ENCODE data around the gene CLIC3. TPM values are rescaled to one million over a fixed set of nuclear protein-coding genes. Genes with fewer than 3 reads are reported as not detected.
A peak's percentile ranks its signal among the peaks of the same experiment; 100 is the strongest.
"Not testable (repeated sequence)": the region's sequence is repeated elsewhere in the genome, so short reads cannot be mapped to it uniquely, and the experiment has no call there.

Gene CLIC3, protein sequence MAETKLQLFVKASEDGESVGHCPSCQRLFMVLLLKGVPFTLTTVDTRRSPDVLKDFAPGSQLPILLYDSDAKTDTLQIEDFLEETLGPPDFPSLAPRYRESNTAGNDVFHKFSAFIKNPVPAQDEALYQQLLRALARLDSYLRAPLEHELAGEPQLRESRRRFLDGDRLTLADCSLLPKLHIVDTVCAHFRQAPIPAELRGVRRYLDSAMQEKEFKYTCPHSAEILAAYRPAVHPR
- 24.3 TPM for total RNA-seq (ENCODE audit: insufficient read depth, low replicate concordance)

DNA sequence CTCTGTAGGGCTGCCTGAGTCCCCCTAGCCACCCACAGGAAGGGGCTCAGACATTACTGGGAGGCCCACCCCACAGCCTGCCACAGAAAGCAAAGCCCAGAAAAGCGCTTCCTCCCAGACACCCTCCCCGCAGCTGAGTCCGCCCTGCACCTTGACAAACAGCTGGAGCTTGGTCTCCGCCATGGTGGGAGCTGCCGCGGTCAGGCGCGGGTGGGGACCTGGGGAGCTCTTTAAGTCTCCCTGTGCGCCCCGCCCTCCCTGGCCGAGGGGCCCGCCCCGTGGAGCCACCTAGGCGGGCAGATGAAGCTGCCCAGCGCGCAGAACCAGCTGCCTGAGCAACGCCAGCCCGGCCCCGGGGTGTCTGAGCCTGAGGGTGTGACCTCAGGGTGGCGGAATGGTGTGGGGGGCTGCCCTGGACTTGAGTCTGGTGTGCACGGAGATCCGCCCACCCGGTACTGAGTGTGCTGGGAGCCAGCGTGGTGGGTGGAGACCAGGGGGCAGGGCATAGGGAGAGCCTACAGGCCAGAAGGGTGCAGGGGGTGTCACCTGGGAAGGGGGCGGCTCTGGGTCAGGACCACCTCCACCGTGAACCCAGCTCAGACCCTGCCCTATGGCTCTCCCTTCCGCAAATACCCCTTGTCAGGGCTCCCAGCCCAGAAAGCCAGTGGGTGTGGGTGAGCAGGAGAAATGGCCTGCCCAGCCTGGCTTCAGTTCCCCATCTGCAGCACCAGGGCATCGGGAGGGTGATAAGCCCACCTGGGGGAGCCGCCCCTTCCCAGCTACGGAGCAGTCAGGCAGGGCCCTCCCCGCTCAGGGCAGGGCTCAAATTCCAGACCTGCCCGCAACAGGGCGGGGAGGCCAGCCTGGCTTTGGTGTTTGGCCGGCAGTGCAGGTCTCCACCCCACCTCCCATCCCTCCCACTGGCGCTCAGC lies at the start of gene CLIC3:
TSS of gene CLIC3 (minus strand) at position 208 of the 932 bp plus-strand sequence. CDS start at position 183, 25 bp downstream.
- DNase-seq (ENCODE audit: low spot score) = peak; percentile 71

DNA sequence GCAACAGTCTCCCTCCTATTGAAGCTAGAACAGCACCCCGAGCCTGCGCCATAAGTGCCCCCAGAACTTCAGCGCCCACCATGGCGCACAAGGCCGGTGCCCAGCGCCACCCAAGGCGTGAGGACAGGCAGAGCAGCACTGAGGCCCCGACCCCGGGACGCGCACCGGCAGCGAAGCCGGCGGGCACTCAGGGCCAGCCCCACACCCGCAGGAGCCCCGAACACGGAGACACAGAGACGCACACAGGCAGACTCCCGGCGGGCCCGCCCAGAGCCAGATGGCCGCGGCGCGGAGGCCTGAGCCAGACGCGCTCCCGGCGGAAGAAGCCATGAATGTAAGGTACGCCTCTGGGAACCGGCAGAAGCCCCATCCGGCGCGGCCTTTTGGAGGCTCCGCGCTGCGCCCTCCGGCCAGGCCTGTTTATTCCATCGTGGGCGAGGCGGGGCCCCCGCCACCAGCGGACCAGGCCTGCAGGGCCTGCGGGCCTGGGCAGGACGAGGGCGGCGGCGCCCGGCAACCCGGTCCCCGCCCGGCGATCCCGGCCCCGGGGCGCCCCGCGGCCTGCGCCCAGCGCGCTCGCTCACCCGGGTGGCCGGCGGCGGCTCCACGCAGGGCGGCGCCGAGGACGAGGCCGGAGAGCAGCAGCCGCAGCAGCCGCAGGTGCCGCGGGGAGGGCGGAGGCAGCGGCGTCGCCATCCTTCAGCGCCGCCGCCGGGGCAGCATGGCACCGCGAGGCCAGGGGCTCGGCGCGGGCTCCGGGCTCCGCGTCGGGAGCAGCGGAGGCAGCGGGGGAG lies 49.1 kb upstream of the CLIC3 start:
- no peak for DNase-seq (ENCODE audit: low spot score)

DNA sequence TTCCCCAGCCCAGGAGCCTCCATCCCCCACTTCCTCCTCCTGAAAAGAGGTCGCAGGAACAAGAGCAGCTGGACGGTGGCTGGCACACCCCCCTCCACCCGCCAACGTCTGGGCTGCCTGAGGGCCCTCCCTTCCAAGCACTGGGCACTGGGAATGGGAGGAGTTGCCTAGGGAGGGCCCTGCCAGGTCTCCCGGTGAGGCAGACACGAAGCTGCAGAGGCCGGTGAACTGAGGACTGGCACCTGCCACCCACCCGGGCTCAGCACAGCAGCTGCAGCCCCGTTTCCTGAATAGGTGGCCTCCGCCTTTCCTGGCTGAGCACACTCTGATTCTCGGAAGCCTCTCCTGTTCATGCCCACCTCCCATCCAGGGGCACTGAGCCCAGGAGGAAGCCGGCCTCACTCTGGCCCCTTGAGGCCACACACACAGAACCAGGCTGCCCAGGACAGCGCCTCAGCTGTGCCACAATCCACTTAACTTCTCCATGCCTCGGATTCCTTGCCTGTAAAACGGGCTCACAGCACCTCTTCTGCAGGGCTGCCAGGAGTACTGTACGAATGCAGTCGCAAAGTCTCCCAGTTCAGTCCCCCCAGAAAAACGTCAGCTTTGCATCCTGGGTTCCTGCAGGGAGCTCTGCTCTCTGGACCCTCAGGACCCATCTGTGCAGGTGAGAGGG lies 48.3 kb upstream of the CLIC3 start:
- DNase-seq (ENCODE audit: low spot score) = no peak

DNA sequence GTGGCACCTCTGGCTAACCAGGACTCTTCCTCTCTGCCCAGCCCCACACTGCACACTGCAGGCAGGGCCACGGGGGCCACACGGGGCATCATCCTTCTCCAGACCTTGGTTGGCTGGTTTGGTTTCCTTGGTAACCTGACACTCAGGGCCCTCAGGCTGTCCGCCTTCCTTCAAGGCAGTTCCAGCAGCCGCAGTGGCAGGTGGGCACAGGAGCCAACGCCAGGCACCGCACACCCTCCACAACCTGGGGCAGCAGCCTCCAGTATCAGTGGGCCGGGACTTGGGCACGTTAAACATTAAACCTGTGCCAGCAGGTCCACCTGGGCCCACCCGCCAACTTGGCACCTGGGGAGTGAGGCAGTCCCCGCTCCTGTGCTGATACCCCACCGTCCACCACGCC lies 47.7 kb upstream of the CLIC3 start:
- DNase-seq (ENCODE audit: low spot score) = no peak

DNA sequence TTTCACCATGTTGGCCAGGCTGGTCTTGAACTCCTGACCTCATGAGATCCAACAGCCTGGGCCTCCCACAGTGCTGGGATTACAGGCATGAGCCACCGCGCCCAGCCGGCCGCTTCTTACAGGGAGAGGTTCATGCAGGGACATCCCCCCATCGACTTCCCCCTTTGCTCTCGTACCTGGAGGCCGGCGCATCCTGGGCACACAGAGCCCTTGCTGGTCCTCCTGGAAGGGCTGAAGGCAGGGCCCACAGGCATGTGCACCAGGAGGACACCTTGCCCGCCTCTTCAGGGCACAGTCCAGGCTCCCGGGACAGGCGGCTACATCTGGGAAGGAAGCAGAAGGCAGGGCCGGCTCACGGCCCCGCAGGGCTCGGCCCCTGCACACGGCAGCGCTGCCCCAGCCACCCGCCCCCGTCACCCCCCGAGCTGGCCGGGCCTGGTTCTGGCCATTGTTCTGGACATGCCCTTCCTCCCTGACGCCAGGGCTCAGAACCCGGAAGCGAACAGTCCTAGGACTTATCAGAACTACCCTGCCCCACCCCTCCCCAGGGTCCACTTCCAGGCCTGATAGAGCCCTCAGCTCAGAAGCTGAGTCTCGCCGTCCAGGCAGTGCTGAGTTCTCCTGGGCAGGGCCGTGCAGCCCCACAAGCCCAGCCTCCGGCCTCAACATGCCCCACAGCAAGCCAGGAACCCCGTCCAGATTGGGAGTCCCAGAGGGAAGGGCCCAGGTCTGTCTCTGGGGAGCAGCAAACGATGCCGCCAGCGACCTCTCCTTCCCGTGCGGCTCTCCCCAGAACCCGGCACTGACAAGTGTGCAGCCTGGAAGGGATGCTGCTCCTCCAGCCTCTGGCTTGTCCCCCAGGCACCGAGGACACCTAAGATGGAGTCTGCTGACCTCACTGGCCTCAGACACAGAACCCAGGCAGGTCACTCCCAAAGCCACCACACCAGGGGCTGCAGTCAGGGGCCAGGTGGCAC lies 46.7 kb upstream of the CLIC3 start:
- no peak for DNase-seq (ENCODE audit: low spot score)

DNA sequence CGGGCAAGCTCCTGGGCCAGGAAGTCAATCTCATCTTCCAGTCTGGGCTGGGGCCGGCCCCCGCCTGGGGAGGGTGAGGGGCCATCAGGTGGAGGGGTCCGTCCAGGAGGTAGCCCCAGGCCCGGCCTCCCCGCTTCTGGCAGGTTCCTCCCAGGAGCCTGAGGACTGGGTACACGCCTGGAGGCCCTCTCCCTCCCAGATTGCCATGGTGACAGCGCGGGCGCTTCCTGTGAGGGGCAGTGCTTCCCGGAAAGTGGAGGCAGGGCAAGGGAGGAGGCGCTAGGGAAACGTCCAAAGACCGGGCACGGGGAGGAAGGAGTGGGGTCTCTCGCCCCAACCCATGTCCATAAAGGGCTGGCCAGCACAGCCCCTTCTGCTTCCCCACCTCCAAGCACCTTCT lies 44.8 kb upstream of the CLIC3 start:
- DNase-seq (ENCODE audit: low spot score) = no peak

DNA sequence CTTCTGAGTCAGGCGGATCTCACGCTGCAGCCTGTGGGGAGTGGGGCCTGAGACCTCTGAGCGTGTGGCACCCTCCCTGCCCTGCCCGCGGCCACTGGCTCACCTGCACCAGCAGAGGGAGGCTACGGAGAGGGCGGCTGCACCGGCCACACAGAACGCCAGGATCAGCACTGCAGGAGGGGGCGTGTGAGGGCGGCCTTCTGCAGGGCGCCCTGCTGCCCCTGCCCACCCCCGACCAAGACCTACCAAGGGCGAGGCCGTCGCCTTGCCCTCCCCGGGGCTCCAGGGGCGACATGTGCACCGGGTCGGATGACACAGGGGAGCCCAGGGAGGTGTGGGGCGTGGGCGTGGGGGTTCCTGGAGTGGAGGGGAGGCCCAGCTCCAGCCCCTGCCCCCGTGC lies 44.2 kb upstream of the CLIC3 start:
- no peak for DNase-seq (ENCODE audit: low spot score)

DNA sequence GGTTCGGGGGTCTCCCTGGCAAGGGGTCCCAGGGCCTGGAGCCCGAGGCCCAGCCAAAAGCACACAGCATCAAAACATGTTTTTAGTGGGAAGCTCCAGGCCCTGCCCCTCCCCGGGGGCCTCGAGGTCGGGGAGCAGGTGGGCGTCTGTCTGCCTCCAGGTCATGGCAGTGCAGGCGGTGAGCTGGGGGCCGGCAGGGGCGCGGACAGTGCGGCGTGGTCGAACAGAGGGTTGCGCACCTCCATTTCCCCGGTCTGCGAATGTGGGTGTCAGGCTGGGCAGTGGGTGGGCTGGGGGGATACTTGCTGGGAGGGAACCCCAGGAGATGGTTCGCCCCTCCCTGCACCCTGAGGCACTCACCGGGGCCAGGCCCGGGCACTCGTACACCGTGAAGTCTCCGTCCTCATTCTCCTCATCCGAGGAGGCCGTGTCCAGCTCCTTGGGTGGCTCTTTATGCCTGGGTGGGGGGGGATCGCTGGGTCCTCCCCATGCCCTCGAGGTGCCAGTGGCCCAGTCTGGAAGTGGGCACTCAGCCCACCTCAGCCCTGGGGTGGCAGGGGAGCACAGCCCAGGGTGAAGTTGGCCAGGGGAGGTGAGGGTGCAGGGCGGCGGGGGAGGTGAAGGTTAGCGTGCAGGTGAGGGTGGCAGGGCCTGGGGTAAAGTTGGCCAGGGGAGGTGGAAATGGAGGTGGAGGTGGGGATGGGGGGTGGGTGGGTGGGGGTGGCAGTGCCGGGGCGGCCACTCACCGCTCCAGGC lies 43.4 kb upstream of the CLIC3 start:
- DNase-seq (ENCODE audit: low spot score) = no peak

DNA sequence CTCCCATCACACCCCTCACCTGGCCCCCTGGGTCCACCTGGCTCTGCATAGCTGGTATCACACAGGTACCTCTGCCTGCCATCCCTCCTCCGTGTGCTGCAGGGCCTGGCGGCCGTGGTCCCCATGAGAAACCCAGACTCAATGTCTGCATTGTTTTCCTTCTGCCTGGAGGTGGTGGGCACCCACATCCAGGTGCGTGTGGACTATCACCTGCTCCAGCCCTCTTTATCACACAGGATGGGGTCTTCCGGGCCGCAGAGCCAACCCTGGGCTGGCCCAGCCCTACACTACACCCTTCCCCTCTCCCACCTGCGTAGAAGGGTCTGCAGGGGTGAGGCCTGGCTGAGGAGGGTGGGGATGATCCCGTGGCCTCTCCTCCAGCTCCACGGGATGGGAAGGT lies 42.5 kb upstream of the CLIC3 start:
- DNase-seq (ENCODE audit: low spot score) = no peak

DNA sequence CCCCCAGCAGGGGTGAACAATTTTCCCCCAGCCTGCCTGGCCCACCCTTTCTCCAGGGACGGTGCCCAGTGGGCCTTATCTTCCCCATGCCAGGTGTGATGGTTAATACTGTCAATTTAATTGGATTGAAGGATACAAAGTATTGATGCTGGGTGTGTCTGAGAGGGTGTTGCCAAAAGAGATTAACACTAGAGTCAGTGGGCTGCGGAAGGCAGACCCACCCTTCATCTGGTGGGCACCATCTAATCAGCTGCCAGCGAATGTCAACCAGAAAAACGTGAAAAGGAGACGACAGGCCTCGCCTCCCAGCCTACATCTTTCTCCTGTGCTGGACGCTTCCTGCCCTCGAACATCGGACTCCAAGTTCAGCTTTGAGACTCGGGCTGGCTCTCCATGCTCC lies 41.1 kb upstream of the CLIC3 start:
- DNase-seq (ENCODE audit: low spot score) = no peak

DNA sequence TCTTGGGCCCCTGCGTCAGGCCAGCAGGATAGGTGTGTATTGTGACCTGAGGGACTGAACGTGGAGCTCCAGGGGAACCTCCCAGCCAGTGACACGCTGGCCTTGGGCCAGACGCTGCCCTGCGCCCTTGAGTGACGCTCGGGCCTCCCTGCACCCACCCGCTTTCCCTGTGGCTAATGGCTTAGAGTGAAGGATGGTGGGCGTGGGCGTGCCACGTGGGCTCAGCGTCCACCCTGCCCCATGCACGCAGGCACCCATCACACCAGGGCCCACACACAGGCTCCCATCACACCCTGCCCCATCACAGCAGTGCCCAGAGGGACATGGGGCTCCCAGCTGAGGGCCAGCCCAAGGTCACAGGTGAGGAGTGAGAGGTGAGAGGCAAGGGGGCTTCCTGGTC lies 40.7 kb upstream of the CLIC3 start:
- DNase-seq (ENCODE audit: low spot score) = no peak

DNA sequence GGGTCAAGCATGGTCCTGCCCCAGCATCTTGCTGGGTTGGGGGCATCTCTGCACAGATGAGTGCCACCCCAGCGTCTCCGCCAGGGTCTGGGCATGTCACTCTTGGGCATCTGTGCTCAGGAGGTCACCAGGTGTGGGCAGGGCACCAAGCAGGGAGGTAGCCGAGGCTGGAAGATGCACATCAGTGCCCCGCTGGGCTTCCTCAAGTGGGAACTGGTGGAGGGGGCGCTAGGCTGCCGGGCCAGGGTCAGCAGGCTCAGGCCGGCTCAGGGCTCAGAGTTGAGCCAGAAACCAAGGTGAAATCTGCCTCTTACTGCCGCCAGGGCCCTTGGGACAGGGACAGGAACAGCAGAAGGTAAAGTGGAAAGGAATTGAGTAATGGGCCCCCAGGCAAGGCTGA lies 39.6 kb upstream of the CLIC3 start:
- DNase-seq (ENCODE audit: low spot score) = no peak

DNA sequence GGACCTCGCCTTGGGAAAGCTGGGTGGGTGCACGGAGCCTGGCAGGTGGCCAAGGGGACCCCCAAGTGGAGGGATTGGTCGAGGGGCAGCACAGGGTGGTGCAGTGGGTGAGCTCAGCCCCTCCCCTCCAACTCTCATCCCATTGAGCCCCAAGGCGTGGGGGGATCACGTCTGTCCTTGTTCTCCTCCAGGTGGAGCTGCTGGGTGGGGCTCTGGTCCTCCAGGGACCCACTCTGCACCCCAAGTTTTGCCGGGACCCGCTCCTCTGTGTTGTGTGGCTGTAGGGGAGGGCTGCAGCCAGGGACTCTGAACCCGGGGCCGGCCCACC lies 39.1 kb upstream of the CLIC3 start:
- no peak for DNase-seq (ENCODE audit: low spot score)

DNA sequence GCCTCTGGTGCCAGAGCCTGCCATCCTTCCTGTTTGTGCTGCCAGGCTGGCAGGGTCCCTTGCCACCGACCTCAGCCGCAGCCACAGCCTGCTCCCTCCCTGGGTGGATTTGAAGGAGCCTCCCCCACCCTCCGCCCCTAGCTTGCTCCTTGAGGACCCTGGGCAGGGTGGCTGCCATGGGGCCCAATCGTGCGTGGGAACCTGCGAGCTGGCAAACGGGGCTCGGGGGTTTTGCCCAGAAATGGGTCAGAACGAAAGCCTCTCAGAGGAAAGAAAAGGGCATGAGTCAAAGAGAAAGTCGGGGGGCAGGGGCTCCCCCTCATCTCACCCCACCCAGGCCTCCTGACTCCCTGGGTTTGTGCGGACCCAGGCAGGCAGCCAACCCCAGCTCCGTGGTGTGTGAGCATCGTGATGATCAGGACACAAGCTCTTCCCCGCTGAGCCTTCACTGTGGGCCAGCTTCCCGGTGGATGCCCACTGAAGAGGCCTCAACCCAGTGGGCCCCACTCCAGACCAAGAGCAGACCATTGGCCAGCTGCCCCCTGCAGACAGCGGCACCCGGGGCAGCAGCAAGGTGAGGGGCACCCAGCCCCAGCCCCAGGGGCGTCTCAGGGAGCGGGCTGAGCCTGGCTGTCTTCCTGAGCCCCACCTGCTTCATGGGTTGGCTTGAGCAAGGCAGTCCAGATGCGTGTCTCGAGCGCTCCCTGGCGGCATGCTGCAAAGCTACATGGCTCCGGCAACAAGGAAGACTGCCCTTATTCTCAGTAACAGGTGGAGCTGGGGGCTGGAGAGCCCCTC lies 38.5 kb upstream of the CLIC3 start:
- DNase-seq (ENCODE audit: low spot score) = peak; percentile 85

DNA sequence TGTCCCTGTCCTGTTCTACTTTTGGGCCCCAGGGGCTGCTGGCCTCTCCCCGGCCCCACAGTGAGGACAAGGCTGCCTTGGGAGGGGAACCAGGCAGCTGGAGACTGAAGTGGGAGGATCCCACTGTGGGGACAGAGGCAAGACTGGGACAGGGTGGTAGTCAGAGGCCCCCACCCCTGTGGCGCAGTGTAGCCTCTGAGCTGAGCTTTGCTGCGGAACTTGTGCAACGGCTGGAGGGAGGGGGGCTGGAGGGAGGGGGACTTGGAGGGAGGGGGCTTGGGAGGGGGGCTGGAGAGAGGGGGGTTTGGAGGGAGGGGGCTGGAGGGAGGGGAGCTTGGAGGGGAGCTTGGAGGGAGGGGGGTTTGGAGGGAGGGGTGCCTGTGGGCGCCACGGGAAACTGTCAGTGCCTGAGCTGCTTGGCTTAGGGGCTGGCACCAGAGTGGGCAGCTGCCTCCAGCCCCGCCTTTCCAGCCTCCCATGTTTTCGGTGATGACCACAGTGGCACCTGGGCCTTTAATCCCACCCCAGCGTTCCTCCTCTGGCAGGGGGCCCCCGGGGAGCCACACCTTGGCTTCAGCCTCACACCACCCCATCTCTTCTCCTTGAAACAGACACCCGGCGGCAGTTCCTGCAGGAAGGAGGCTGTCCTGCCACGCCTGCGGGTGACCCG lies 37.8 kb upstream of the CLIC3 start:
- no peak for DNase-seq (ENCODE audit: low spot score)

DNA sequence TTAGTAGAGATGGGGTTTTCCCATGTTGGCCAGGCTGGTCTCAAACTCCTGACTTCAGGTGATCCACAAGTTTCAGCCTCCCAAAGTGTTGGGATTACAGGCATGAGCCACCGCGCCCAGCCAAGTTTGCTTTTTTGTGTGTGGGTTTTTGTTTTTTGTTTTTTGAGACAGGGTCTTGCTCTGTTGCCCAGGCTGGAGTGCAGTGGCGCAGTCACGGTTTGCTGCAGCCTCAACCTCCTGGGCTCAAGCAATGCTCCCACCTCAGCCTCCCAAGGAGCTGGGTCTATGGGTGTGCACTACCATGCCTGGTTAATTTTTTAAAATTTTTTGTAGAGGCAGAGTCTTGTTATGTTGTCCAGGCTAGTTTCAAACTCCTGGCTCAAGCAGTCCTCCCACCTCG lies 37.1 kb upstream of the CLIC3 start:
- DNase-seq (ENCODE audit: low spot score) = not testable (repeated sequence)

DNA sequence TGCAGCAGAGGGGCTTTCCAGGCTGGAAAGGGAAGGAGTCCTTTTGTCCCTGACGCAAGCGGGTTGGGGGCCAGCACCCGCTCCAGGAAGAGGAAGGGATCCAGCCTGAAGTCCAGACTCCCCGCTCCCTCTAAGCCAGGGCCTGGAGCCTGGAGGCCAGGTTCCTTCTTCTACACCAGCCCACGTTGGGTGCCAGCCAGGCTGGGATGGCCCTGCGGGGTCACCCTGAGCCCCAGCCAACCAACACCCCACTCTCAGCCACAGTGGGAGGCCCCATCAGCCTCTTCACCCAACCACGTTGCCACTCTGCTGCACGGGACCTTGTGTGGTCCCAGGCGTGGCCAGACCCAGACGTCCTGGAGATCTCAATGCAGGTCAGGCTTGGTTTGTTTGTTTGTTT lies 36.5 kb upstream of the CLIC3 start:
- no peak for DNase-seq (ENCODE audit: low spot score)

DNA sequence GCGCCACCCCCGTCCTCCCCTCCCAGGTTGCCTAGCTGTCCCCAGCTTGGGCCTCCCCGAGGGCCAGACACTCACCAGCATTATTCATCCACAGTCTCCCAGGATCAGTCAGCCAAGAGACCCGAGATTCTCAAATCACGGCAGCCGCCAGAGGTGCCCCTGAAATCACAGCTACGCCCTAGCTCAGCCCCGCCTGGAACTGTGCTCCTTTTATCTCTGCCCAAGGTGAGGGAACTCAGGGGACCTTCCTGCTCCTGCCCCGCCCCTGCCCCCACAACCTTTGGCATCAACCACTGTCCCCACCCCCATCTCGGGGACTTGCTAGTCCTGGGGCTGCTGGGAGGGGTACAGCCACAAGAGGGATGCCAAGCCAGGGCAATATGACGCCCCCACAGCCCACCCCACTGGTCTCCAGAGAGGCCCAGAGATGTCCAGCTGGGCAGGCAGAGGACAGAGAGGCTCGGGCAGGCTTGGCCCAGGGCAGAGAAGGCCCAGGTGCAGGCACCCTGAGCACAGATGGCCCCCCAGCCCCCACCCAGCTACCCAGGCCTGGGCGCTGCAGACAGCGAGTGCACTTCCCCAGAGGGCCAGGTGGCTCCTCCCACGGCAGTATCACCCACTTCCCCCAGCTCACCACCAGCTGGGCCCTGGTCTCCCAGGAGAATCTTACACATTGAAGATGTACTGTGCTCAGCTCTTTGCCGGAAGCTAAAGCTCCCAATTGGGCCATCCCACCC lies 35.7 kb upstream of the CLIC3 start, which contains the start of gene FUT7:
TSS of gene FUT7 (minus strand) at position 185 of the 737 bp plus-strand sequence. CDS start at position 88, 97 bp downstream.
- peak; percentile 38 for DNase-seq (ENCODE audit: low spot score)

Data from umbilical cord (tissue), 2 donors.